ENCODE results near the gene ARHGAP22.
A peak's percentile ranks its signal among the peaks of the same experiment; 100 is the strongest.

The ARHGAP22 gene

DNA sequence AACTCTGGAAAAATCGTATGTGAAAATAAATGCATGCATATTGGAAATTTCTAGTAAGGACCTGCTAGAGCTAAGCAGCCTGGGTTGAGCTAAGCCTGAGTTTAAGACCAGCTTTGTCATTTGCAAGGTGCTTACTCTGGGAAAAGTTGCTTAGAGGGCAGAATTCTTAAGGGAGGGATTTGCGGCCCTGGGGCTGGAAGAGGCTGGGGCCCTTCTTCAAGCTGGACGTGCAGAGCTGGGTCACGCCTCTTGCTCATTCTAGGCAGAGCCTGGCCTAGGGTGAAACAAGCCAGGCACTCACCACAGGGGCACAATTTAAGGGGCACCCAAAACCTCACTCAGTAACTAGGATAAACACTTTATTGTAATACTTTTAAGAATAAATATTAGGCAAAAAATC, 137.2 kb downstream of the ARHGAP22 start:
- TF ChIP-seq, protein P1, sequence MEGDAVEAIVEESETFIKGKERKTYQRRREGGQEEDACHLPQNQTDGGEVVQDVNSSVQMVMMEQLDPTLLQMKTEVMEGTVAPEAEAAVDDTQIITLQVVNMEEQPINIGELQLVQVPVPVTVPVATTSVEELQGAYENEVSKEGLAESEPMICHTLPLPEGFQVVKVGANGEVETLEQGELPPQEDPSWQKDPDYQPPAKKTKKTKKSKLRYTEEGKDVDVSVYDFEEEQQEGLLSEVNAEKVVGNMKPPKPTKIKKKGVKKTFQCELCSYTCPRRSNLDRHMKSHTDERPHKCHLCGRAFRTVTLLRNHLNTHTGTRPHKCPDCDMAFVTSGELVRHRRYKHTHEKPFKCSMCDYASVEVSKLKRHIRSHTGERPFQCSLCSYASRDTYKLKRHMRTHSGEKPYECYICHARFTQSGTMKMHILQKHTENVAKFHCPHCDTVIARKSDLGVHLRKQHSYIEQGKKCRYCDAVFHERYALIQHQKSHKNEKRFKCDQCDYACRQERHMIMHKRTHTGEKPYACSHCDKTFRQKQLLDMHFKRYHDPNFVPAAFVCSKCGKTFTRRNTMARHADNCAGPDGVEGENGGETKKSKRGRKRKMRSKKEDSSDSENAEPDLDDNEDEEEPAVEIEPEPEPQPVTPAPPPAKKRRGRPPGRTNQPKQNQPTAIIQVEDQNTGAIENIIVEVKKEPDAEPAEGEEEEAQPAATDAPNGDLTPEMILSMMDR (IDR thresholded peaks at IDR 0.05; ENCODE audit: low read depth, low read length) = no peak
- no peak overlapping the region for H3K4me3 ChIP-seq (replicated peaks in 1 of 2; ENCODE audit: low read depth in 2 of 2, low read length in 2 of 2)
- no peak for DNase-seq (ENCODE audit: low read depth in 2 of 2)

- no peak for DNase-seq (ENCODE audit: low read depth in 2 of 2)
- no peak overlapping the region for H3K4me3 ChIP-seq (replicated peaks in 1 of 2; ENCODE audit: low read depth in 2 of 2, low read length in 2 of 2)
- TF ChIP-seq, protein P1 (IDR thresholded peaks at IDR 0.05; ENCODE audit: low read depth, low read length) = no peak
Measured at GRCh38 chr10:48466611-48467240, 138.1 kb downstream of the ARHGAP22 start.

- no peak for DNase-seq (ENCODE audit: low read depth in 2 of 2)
- no peak overlapping the region for H3K4me3 ChIP-seq (replicated peaks in 1 of 2; ENCODE audit: low read depth in 2 of 2, low read length in 2 of 2)
- TF ChIP-seq, protein P1 (IDR thresholded peaks at IDR 0.05; ENCODE audit: low read depth, low read length) = no peak
Measured at GRCh38 chr10:48465860-48466521, 138.9 kb downstream of the ARHGAP22 start.

- no peak overlapping the region for H3K4me3 ChIP-seq (replicated peaks in 1 of 2; ENCODE audit: low read depth in 2 of 2, low read length in 2 of 2)
- DNase-seq (ENCODE audit: low read depth in 2 of 2) = no peak
- TF ChIP-seq, protein P1 (IDR thresholded peaks at IDR 0.05; ENCODE audit: low read depth, low read length) = no peak
Measured at GRCh38 chr10:48464871-48465736, 139.8 kb downstream of the ARHGAP22 start.

DNA sequence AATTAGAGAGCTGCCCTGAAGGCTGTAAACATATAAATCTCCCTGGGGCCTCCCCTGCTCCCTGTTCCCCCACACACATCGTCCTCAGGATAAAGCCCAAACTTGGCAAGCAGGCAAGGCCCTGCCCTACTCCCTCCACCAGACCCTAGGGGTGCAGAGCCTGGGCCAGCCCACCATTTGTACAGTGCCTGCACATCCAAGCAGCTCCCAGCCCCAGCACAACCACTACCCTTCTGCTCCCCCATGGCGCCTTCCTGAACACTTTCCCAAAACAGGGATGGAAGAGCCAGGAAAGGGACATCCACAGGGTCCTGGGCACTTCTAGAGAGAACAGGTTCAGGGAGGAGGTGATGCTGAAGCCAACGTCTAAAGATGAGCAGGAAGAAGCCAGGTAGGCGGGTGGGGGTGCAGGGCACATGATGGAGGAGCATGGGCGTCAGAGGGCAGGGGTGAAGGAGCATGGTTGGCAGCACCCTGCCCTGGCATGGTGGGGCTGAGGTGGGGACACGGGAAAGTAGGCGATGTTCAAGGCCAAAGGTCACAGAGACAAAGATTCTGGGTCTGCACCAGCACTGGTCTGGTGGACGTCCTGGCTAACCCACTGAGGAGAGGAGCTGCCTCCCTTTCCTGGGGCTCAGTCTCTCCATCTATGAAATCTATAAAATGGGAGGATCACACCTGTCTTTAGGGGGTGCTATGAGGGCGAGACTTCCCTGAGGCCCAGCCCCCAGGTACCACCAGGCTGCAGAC, 140.6 kb downstream of the ARHGAP22 start:
- TF ChIP-seq, protein P1 (IDR thresholded peaks at IDR 0.05; ENCODE audit: low read depth, low read length) = no peak
- DNase-seq (ENCODE audit: low read depth in 2 of 2) = no peak
- H3K4me3 ChIP-seq (replicated peaks in 1 of 2; ENCODE audit: low read depth in 2 of 2, low read length in 2 of 2) = no peak overlapping the region

- TF ChIP-seq, protein P1 (IDR thresholded peaks at IDR 0.05; ENCODE audit: low read depth, low read length) = no peak
- no peak overlapping the region for H3K4me3 ChIP-seq (replicated peaks in 1 of 2; ENCODE audit: low read depth in 2 of 2, low read length in 2 of 2)
- DNase-seq (ENCODE audit: low read depth in 2 of 2) = peak in 1 of 2 donors; percentile 49
Measured at GRCh38 chr10:48463318-48464003, 141.4 kb downstream of the ARHGAP22 start.
